GM21737 (cell line): ENCODE data around the gene EIF2B2.

Experiments used
- ATAC-seq: cut with Tn5 transposase; IDR thresholded peaks from one replicate; pipeline ENCODE4 v1.9.1; 2021; ENCODE audit warnings: mild to moderate bottlenecking, moderate library complexity; ENCODE audit not compliant: unreplicated experiment

EIF2B2 gene

GRCh38 chr14:74973905-74974363 is 28.8 kb upstream of the EIF2B2 start:
- ATAC-seq, result no peak

GRCh38 chr14:74974364-74975058 is 28.2 kb upstream of the EIF2B2 start:
- no peak for ATAC-seq

GRCh38 chr14:74975059-74975810 is 27.5 kb upstream of the EIF2B2 start:
- no peak for ATAC-seq

- ATAC-seq, result no peak
Measured at GRCh38 chr14:74976264-74977113, 26.2 kb upstream of the EIF2B2 start.

- no peak for ATAC-seq
Measured at GRCh38 chr14:74977164-74977900, 25.4 kb upstream of the EIF2B2 start.

- ATAC-seq, result no peak
Measured at GRCh38 chr14:74977901-74978385, 24.8 kb upstream of the EIF2B2 start.

- ATAC-seq, result no peak
Measured at GRCh38 chr14:74978416-74978947, 24.2 kb upstream of the EIF2B2 start.

GRCh38 chr14:74979029-74979428 is 23.7 kb upstream of the EIF2B2 start:
- no peak for ATAC-seq

GRCh38 chr14:74979442-74980397 is 23.0 kb upstream of the EIF2B2 start:
- no peak for ATAC-seq

GRCh38 chr14:74980398-74980730 is 22.4 kb upstream of the EIF2B2 start:
- no peak for ATAC-seq

- ATAC-seq, result no peak
Measured at GRCh38 chr14:74980731-74981461, 21.8 kb upstream of the EIF2B2 start.

- ATAC-seq, result no peak
Measured at GRCh38 chr14:74981462-74981782, 21.3 kb upstream of the EIF2B2 start.

- ATAC-seq, result no peak
Measured at GRCh38 chr14:74981833-74982232, 20.9 kb upstream of the EIF2B2 start.

- ATAC-seq, result no peak
Measured at GRCh38 chr14:74982661-74983060, 20.1 kb upstream of the EIF2B2 start.

- ATAC-seq, result no peak
Measured at GRCh38 chr14:74983343-74983742, 19.4 kb upstream of the EIF2B2 start.

- ATAC-seq, result no peak
Measured at GRCh38 chr14:74984236-74985027, 18.3 kb upstream of the EIF2B2 start.

GRCh38 chr14:74985028-74985310 is 17.8 kb upstream of the EIF2B2 start:
- no peak for ATAC-seq

- ATAC-seq, result no peak
Measured at GRCh38 chr14:74985806-74986205, 16.9 kb upstream of the EIF2B2 start.
